Frontal cortex (tissue), 4 donors: ENCODE results near the gene SPANXA2. TPM values are rescaled to one million over a fixed set of nuclear protein-coding genes. Genes with fewer than 3 reads are reported as not detected.
"Not testable (repeated sequence)": the region's sequence is repeated elsewhere in the genome, so short reads cannot be mapped to it uniquely, and the experiment has no call there.

ENCODE experiments used
- DNase-seq, 2 donors: peaks; one replicate each; pipeline ENCODE4 v3.0.0; 2012; ENCODE audit warnings: low spot score in 2 of 2
- FAIRE-seq: peaks from 2 replicates; lab custom pipeline; 2012; peaks lifted over from hg19 to GRCh38; lab: Jason Lieb, UNC
- total RNA-seq: library from RNA; depleted of rRNA; stranded (reverse); fragments of >200 nt; gene quantifications from one replicate; pipeline ENCODE4 v1.2.3, GENCODE V29; 2014
- donor health status: control.
- donor health status: control.
- donor health status: control.

SPANXA2 gene
- not detected for total RNA-seq

- not testable (repeated sequence) for DNase-seq, FAIRE-seq
Observed at GRCh38 chrX:141589408-141589807, at the start of gene SPANXA2. SPANXA2 (plus strand) TSS chrX:141589708; CDS start chrX:141589768, 60 bp downstream.

- not testable (repeated sequence) for FAIRE-seq
Observed at GRCh38 chrX:141542551-141542950, 47.0 kb upstream of the SPANXA2 start.

GRCh38 chrX:141584638-141585037 lies 4.9 kb upstream of the SPANXA2 start, which contains the start of gene SPANXA1:
SPANXA1 (minus strand) TSS chrX:141584738; CDS start chrX:141584678, 60 bp downstream.
- DNase-seq, FAIRE-seq: not testable (repeated sequence)

More at GRCh38 chrX:141542551-141542950, 47.0 kb upstream of the SPANXA2 start:
- not testable (repeated sequence) for DNase-seq

GRCh38 chrX:141609111-141609510 lies 19.6 kb downstream of the SPANXA2 start:
- no peak for DNase-seq
- no peak for FAIRE-seq

DNA sequence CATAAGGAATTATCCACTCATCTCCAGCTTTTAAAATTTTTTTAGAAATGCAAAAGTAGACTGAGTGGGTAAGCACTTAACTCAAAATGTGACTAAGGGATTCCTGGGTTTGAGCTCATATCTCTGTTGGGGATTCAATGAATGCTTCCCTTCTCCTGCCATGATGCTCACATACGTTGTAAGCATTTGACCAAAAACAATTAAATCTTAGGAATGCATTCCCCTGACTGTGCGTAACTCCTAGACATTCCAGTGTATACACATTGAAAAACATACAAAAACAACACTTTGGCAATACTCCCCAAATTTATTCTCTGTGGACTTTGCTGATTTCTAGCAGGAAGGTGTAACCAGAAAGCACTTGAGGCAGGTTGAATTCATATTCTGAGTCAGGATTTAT lies 29.8 kb downstream of the SPANXA2 start:
- FAIRE-seq (no peak), DNase-seq (no peak)

GRCh38 chrX:141632124-141632523 lies 42.6 kb downstream of the SPANXA2 start:
- DNase-seq (no peak), FAIRE-seq (no peak)

GRCh38 chrX:141638550-141638949 lies 49.0 kb downstream of the SPANXA2 start:
- no peak for FAIRE-seq
- DNase-seq, result no peak

Other genes starting within 250 kb of the SPANXA2 start
- gene SPANXA1, start 5.0 kb upstream of the SPANXA2 start, total RNA-seq, result not detected
- not detected for gene SPANXD, start 109.0 kb downstream of the SPANXA2 start, total RNA-seq
- 0.41 TPM for gene MAGEC3, start 248.6 kb downstream of the SPANXA2 start, total RNA-seq